GOT3 (cell line): ENCODE results near the gene GALNT4.

Source experiments
- DNase-seq: peaks from one replicate; lab custom pipeline; 2025; ENCODE audit warnings: mixed read lengths; lab: John Stamatoyannopoulos, UW

The GALNT4 gene

GRCh38 chr12:89524541-89525304, at the start of gene GALNT4:
TSS of gene GALNT4 (minus strand) at chr12:89524796. CDS start at chr12:89524549, 247 bp downstream.
- peak; percentile 11 for DNase-seq

GRCh38 chr12:89573051-89573810, 48.6 kb upstream of the GALNT4 start:
- DNase-seq = no peak

- DNase-seq = no peak
These were observed 47.0 kb upstream of the GALNT4 start for GRCh38 chr12:89571491-89572195.

- no peak for DNase-seq
These were observed 43.9 kb upstream of the GALNT4 start for GRCh38 chr12:89568484-89568883.

GRCh38 chr12:89567691-89568239, 43.2 kb upstream of the GALNT4 start:
- no peak for DNase-seq

- DNase-seq = no peak
These were observed 42.0 kb upstream of the GALNT4 start for GRCh38 chr12:89566615-89567014.

GRCh38 chr12:89565002-89565401, 40.4 kb upstream of the GALNT4 start:
- DNase-seq = no peak

GRCh38 chr12:89559753-89560152, 35.2 kb upstream of the GALNT4 start:
- DNase-seq = no peak

- no peak for DNase-seq
These were observed 32.4 kb upstream of the GALNT4 start for GRCh38 chr12:89556976-89557375.

GRCh38 chr12:89552376-89552775, 27.8 kb upstream of the GALNT4 start:
- DNase-seq = no peak

- no peak for DNase-seq
These were observed 27.2 kb upstream of the GALNT4 start for GRCh38 chr12:89551747-89552146.

- DNase-seq = no peak
These were observed 22.5 kb upstream of the GALNT4 start for GRCh38 chr12:89547101-89547500.

- no peak for DNase-seq
These were observed 21.6 kb upstream of the GALNT4 start for GRCh38 chr12:89546151-89546550.

- no peak for DNase-seq
These were observed 20.1 kb upstream of the GALNT4 start for GRCh38 chr12:89544681-89545184.

GRCh38 chr12:89544022-89544421, 19.4 kb upstream of the GALNT4 start:
- no peak for DNase-seq

GRCh38 chr12:89542912-89543592, 18.5 kb upstream of the GALNT4 start:
- DNase-seq = no peak

- no peak for DNase-seq
These were observed 17.6 kb upstream of the GALNT4 start for GRCh38 chr12:89542236-89542635.

GRCh38 chr12:89540586-89540985, 16.0 kb upstream of the GALNT4 start:
- no peak for DNase-seq

- DNase-seq = no peak
These were observed 15.0 kb upstream of the GALNT4 start for GRCh38 chr12:89539426-89540223.

GRCh38 chr12:89538897-89539296, 14.3 kb upstream of the GALNT4 start:
- DNase-seq = no peak

- no peak for DNase-seq
These were observed 12.8 kb upstream of the GALNT4 start for GRCh38 chr12:89537389-89537788.
